GM19328 (cell line): Measurements from ENCODE around the gene ARGLU1.

Experiments used
- ATAC-seq: cut with Tn5 transposase; IDR thresholded peaks from one replicate; pipeline ENCODE4 v1.9.1; 2021; ENCODE audit warnings: mild to moderate bottlenecking, moderate library complexity; ENCODE audit not compliant: unreplicated experiment

The ARGLU1 gene

GRCh38 chr13:106526738-106527444 is 41.0 kb downstream of the ARGLU1 start:
- no peak for ATAC-seq

GRCh38 chr13:106525865-106526264 is 42.1 kb downstream of the ARGLU1 start:
- ATAC-seq = no peak

- ATAC-seq = no peak
Observed at GRCh38 chr13:106524108-106524507, 43.8 kb downstream of the ARGLU1 start.

GRCh38 chr13:106523576-106523975 is 44.4 kb downstream of the ARGLU1 start:
- no peak for ATAC-seq

- no peak for ATAC-seq
Observed at GRCh38 chr13:106522898-106523525, 44.9 kb downstream of the ARGLU1 start.

GRCh38 chr13:106522112-106522705 is 45.7 kb downstream of the ARGLU1 start:
- no peak for ATAC-seq

GRCh38 chr13:106521095-106521799 is 46.7 kb downstream of the ARGLU1 start:
- no peak for ATAC-seq

GRCh38 chr13:106520251-106521054 is 47.5 kb downstream of the ARGLU1 start:
- ATAC-seq = no peak

- no peak for ATAC-seq
Observed at GRCh38 chr13:106518512-106518911, 49.4 kb downstream of the ARGLU1 start.

GRCh38 chr13:106517109-106517847 is 50.7 kb downstream of the ARGLU1 start:
- no peak for ATAC-seq

- no peak for ATAC-seq
Observed at GRCh38 chr13:106515635-106516254, 52.2 kb downstream of the ARGLU1 start.

GRCh38 chr13:106514928-106515634 is 52.9 kb downstream of the ARGLU1 start:
- ATAC-seq = no peak

- ATAC-seq = no peak
Observed at GRCh38 chr13:106513025-106513983, 54.6 kb downstream of the ARGLU1 start.

GRCh38 chr13:106507560-106508274 is 60.2 kb downstream of the ARGLU1 start:
- no peak for ATAC-seq

GRCh38 chr13:106506286-106506685 is 61.7 kb downstream of the ARGLU1 start:
- ATAC-seq = no peak

GRCh38 chr13:106505732-106506131 is 62.2 kb downstream of the ARGLU1 start:
- no peak for ATAC-seq

- ATAC-seq = no peak
Observed at GRCh38 chr13:106505295-106505694, 62.6 kb downstream of the ARGLU1 start.
